Fibroblast of skin of scalp (primary cell): ENCODE measurements around the gene AOX1.
A peak's percentile ranks its signal among the peaks of the same experiment; 100 is the strongest.
"Not testable (repeated sequence)": the region's sequence is repeated elsewhere in the genome, so short reads cannot be mapped to it uniquely, and the experiment has no call there.

Experiments
- DNase-seq: peaks from one replicate; pipeline ENCODE4 v3.0.0-alpha.2; 2013

AOX1 gene

GRCh38 chr2:200703926-200704637 is 118.3 kb downstream of the AOX1 start:
- no peak for DNase-seq

- DNase-seq = peak; percentile 27
These were observed 119.7 kb downstream of the AOX1 start for GRCh38 chr2:200705305-200706041.

- peak; percentile 32 for DNase-seq
These were observed 123.1 kb downstream of the AOX1 start for GRCh38 chr2:200708943-200709342.

- DNase-seq = peak; percentile 98
These were observed 127.3 kb downstream of the AOX1 start for GRCh38 chr2:200713003-200713703.

GRCh38 chr2:200713704-200714064 is 127.9 kb downstream of the AOX1 start:
- DNase-seq = no peak

GRCh38 chr2:200715014-200715413 is 129.2 kb downstream of the AOX1 start:
- DNase-seq = not testable (repeated sequence)

GRCh38 chr2:200716386-200716785 is 130.6 kb downstream of the AOX1 start:
- DNase-seq = no peak
